Tibial nerve (tissue), 4 donors: ENCODE data around the gene CCL5.

Source experiments
- EP300 ChIP-seq, 2 donors: sonication (generic); formaldehyde crosslinking; IDR thresholded peaks; one replicate each; pipeline ENCODE4 v1.6.1; 2017; ENCODE audit warnings: antibody characterized with exemption in 2 of 2, mild to moderate bottlenecking in 1 of 2
- POLR2A ChIP-seq, 2 donors: fragments of 450-650 bp; IDR thresholded peaks; one replicate each; pipeline ENCODE4 v1.6.1; 2017; ENCODE audit warnings: antibody characterized with exemption in 2 of 2, mild to moderate bottlenecking in 2 of 2, moderate library complexity in 2 of 2
- TF ChIP-seq, protein P1 (sequence below), 5 experiments: fragments of 200-600 bp in 3 of 5; fragments of 450-650 bp in 2 of 5; sonication (generic) in 3 of 5; IDR thresholded peaks; one replicate each; pipeline ENCODE4 v1.5.1; 2016 to 2019; ENCODE audit warnings: antibody characterized with exemption in 5 of 5, mild to moderate bottlenecking in 3 of 5, moderate library complexity in 2 of 5

DNA sequence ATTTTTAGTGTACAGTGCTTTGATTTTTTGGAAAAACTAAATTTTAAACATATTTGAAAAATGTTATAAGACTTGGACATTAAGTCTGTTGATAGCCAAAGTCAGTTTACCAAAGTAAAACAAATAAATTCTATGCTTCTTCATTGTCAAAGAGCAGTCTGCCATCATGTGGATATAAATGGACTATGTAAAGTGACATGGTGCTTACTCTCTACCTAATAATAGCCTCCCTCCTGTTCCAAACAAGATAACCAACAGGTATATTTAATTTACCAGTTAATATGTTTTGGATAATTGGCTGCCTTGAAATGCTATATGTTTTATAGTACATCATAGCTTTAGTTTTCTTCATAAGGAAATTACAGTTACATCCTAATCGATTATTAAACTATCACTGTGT is 55.0 kb downstream of the CCL5 start:
- TF ChIP-seq, protein P1, sequence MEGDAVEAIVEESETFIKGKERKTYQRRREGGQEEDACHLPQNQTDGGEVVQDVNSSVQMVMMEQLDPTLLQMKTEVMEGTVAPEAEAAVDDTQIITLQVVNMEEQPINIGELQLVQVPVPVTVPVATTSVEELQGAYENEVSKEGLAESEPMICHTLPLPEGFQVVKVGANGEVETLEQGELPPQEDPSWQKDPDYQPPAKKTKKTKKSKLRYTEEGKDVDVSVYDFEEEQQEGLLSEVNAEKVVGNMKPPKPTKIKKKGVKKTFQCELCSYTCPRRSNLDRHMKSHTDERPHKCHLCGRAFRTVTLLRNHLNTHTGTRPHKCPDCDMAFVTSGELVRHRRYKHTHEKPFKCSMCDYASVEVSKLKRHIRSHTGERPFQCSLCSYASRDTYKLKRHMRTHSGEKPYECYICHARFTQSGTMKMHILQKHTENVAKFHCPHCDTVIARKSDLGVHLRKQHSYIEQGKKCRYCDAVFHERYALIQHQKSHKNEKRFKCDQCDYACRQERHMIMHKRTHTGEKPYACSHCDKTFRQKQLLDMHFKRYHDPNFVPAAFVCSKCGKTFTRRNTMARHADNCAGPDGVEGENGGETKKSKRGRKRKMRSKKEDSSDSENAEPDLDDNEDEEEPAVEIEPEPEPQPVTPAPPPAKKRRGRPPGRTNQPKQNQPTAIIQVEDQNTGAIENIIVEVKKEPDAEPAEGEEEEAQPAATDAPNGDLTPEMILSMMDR (IDR thresholded peaks at IDR 0.05), result no peak
- TF ChIP-seq POLR2A (IDR thresholded peaks at IDR 0.05) (no peak), EP300 (IDR thresholded peaks at IDR 0.05) (no peak)
